Upper lobe of right lung (tissue), 1 donor: Measurements from ENCODE around the gene DNAH3. TPM values are rescaled to one million over a fixed set of nuclear protein-coding genes. Genes with fewer than 3 reads are reported as not detected.
"Not testable (repeated sequence)": the region's sequence is repeated elsewhere in the genome, so short reads cannot be mapped to it uniquely, and the experiment has no call there.

Experiments used
- ATAC-seq: fragments of 200-7000 bp; cut with Tn5 transposase; one replicate; pipeline ENCODE4 v1.9.1; 2020; ENCODE audit warnings: mild to moderate bottlenecking, moderate library complexity
- DNase-seq: peaks from one replicate; pipeline ENCODE4 v3.0.0-alpha.2; 2020
- H3K27ac ChIP-seq: fragments of 200-600 bp; one replicate; pipeline ENCODE4 v1.8.0; 2022
- H3K27me3 ChIP-seq: fragments of 200-600 bp; one replicate; pipeline ENCODE4 v1.8.0; 2022; ENCODE audit warnings: mild to moderate bottlenecking
- H3K36me3 ChIP-seq: fragments of 200-600 bp; one replicate; pipeline ENCODE4 v1.8.0; 2022
- H3K4me1 ChIP-seq: fragments of 200-600 bp; one replicate; pipeline ENCODE4 v1.8.0; 2022
- H3K4me3 ChIP-seq: fragments of 200-600 bp; one replicate; pipeline ENCODE4 v1.8.0; 2022; ENCODE audit warnings: mild to moderate bottlenecking
- H3K9me3 ChIP-seq: fragments of 200-600 bp; one replicate; pipeline ENCODE4 v1.8.0; 2022
- CTCF ChIP-seq: fragments of 200-600 bp; IDR thresholded peaks from one replicate; pipeline ENCODE4 v1.8.0; 2022; ENCODE audit warnings: antibody characterized with exemption
- intact Hi-C: fragments of 100-400 bp; cut with DNase I; formaldehyde crosslinking; loops from one replicate; pipeline ENCODE4 v1.11.0; 2022
- total RNA-seq: library from RNA; stranded (reverse); fragmentation: NEBNext Ultra II Directional; extraction: Animal tissue kit (Norgen Biotek cat#: 25700); gene quantifications from one replicate; pipeline ENCODE4 v1.2.1, GENCODE V29; 2021
- donor health status: DM: no; HTN: yes; CAD: no; lungs with severe emphysema.

The DNAH3 gene
- total RNA-seq, 1 donor from 2014 or later: 0.06 TPM

- no peak for DNase-seq
- ATAC-seq: peak; percentile 38
- Histone ChIP-seq H3K9me3 (no peaks in the 10 kb centered on the region), H3K36me3 (no peaks in the 10 kb centered on the region), H3K27me3 (no peaks in the 10 kb centered on the region), H3K27ac (no peak overlapping the region), H3K4me1 (no peaks in the 10 kb centered on the region), H3K4me3 (no peak overlapping the region)
- TF ChIP-seq CTCF: no peak
- intact Hi-C loops: no loop called here
These were observed 212.2 kb downstream of the DNAH3 start for GRCh38 chr16:20938426-20938825.

- ATAC-seq: no peak
- Histone ChIP-seq H3K4me3 (no peak overlapping the region), H3K27me3 (no peaks in the 10 kb centered on the region), H3K27ac (no peak overlapping the region), H3K36me3 (no peaks in the 10 kb centered on the region), H3K4me1 (no peaks in the 10 kb centered on the region), H3K9me3 (no peaks in the 10 kb centered on the region)
- intact Hi-C loops: no loop called here
- TF ChIP-seq CTCF: no peak
- DNase-seq: no peak
These were observed 212.9 kb downstream of the DNAH3 start for GRCh38 chr16:20937736-20938135.

- TF ChIP-seq CTCF: no peak
- intact Hi-C loops: no loop called here
- no peaks in the 10 kb centered on the region for H3K27me3 ChIP-seq
- H3K36me3 ChIP-seq: no peaks in the 10 kb centered on the region
- H3K9me3 ChIP-seq: no peaks in the 10 kb centered on the region
- no peak overlapping the region for H3K27ac ChIP-seq
- H3K4me3 ChIP-seq: no peak overlapping the region
- H3K4me1 ChIP-seq: peaks cover 10% of the 10 kb centered on the region
- ATAC-seq: no peak
- DNase-seq: no peak
These were observed 217.1 kb downstream of the DNAH3 start for GRCh38 chr16:20933589-20933988.

GRCh38 chr16:20931066-20931600 lies 219.5 kb downstream of the DNAH3 start:
- Histone ChIP-seq H3K9me3 (no peaks in the 10 kb centered on the region), H3K36me3 (no peaks in the 10 kb centered on the region), H3K4me3 (no peak overlapping the region), H3K27me3 (no peaks in the 10 kb centered on the region), H3K4me1 (peaks cover 10% of the 10 kb centered on the region), H3K27ac (peak overlapping the region; percentile 72)
- TF ChIP-seq CTCF: no peak
- intact Hi-C loops: no loop called here
- peak; percentile 13 for ATAC-seq
- DNase-seq: no peak

GRCh38 chr16:20930365-20930690 lies 220.3 kb downstream of the DNAH3 start:
- intact Hi-C loops: no loop called here

GRCh38 chr16:20929676-20930364 lies 220.8 kb downstream of the DNAH3 start:
- H3K27me3 ChIP-seq, intact Hi-C loops, DNase-seq, H3K36me3 ChIP-seq, H3K4me1 ChIP-seq, H3K9me3 ChIP-seq, H3K4me3 ChIP-seq: not testable (repeated sequence)
- peak overlapping the region; percentile 36 for H3K27ac ChIP-seq
- ATAC-seq: peak; percentile 15

More at GRCh38 chr16:20930365-20930690, 220.3 kb downstream of the DNAH3 start:
- DNase-seq: no peak
- peak overlapping the region; percentile 72 for H3K27ac ChIP-seq
- peak; percentile 13 for ATAC-seq
- no peaks in the 10 kb centered on the region for H3K27me3 ChIP-seq
- H3K4me3 ChIP-seq: no peak overlapping the region
- no peak for TF ChIP-seq CTCF
- no peaks in the 10 kb centered on the region for H3K9me3 ChIP-seq
- H3K36me3 ChIP-seq: no peaks in the 10 kb centered on the region
- peaks cover 10% of the 10 kb centered on the region for H3K4me1 ChIP-seq
